MM.1S (cell line): ENCODE data around the gene ELL.

Experiments
- EZH2 ChIP-seq: fragments of 300-600 bp; sonication (generic); optimal IDR thresholded peaks from 2 replicates; pipeline ENCODE3; 2017; ENCODE audit warnings: low read depth, mild to moderate bottlenecking, antibody characterized with exemption, low read length, mixed read lengths
- TF ChIP-seq, protein P1 (sequence below): fragments of 300-600 bp; sonication (generic); IDR thresholded peaks from 2 replicates; pipeline ENCODE4 v1.5.1; 2016; ENCODE audit warnings: antibody characterized with exemption, low read length, mixed read lengths

GRCh38 chr19:18566953-18567352 is 45.1 kb upstream of the ELL start:
- TF ChIP-seq EZH2, result no peak
- TF ChIP-seq, protein P1, sequence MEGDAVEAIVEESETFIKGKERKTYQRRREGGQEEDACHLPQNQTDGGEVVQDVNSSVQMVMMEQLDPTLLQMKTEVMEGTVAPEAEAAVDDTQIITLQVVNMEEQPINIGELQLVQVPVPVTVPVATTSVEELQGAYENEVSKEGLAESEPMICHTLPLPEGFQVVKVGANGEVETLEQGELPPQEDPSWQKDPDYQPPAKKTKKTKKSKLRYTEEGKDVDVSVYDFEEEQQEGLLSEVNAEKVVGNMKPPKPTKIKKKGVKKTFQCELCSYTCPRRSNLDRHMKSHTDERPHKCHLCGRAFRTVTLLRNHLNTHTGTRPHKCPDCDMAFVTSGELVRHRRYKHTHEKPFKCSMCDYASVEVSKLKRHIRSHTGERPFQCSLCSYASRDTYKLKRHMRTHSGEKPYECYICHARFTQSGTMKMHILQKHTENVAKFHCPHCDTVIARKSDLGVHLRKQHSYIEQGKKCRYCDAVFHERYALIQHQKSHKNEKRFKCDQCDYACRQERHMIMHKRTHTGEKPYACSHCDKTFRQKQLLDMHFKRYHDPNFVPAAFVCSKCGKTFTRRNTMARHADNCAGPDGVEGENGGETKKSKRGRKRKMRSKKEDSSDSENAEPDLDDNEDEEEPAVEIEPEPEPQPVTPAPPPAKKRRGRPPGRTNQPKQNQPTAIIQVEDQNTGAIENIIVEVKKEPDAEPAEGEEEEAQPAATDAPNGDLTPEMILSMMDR, result no peak
